ENCODE results near the gene ATXN3.

The ATXN3 gene

GRCh38 chr14:92033433-92033832, 72.9 kb downstream of the ATXN3 start:
- no peak for TF ChIP-seq CTCF (IDR thresholded peaks at IDR 0.05; ENCODE audit: insufficient read depth, missing control alignments)
- DNase-seq (ENCODE audit: insufficient read length, low spot score) (no peak), FAIRE-seq (no peak)

- TF ChIP-seq CTCF (IDR thresholded peaks at IDR 0.05; ENCODE audit: insufficient read depth, missing control alignments): no peak
- DNase-seq (ENCODE audit: insufficient read length, low spot score) (no peak), FAIRE-seq (no peak)
These were observed 79.7 kb downstream of the ATXN3 start for GRCh38 chr14:92026548-92027190.

GRCh38 chr14:92022036-92022435, 84.3 kb downstream of the ATXN3 start:
- FAIRE-seq (no peak), DNase-seq (ENCODE audit: insufficient read length, low spot score) (no peak)
- no peak for TF ChIP-seq CTCF (IDR thresholded peaks at IDR 0.05; ENCODE audit: insufficient read depth, missing control alignments)

- no peak for TF ChIP-seq CTCF (IDR thresholded peaks at IDR 0.05; ENCODE audit: insufficient read depth, missing control alignments)
- no peak for FAIRE-seq
- no peak for DNase-seq (ENCODE audit: insufficient read length, low spot score)
These were observed 84.9 kb downstream of the ATXN3 start for GRCh38 chr14:92021523-92021922.

- DNase-seq (ENCODE audit: insufficient read length, low spot score) (no peak), FAIRE-seq (no peak)
- TF ChIP-seq CTCF (IDR thresholded peaks at IDR 0.05; ENCODE audit: insufficient read depth, missing control alignments): no peak
These were observed 92.3 kb downstream of the ATXN3 start for GRCh38 chr14:92014040-92014439.

- DNase-seq (ENCODE audit: insufficient read length, low spot score): no peak
- no peak for FAIRE-seq
- no peak for TF ChIP-seq CTCF (IDR thresholded peaks at IDR 0.05; ENCODE audit: insufficient read depth, missing control alignments)
These were observed 94.1 kb downstream of the ATXN3 start for GRCh38 chr14:92012121-92012748.

- no peak for TF ChIP-seq CTCF (IDR thresholded peaks at IDR 0.05; ENCODE audit: insufficient read depth, missing control alignments)
- no peak for FAIRE-seq
- no peak for DNase-seq (ENCODE audit: insufficient read length, low spot score)
These were observed 95.7 kb downstream of the ATXN3 start for GRCh38 chr14:92010644-92011043.

All from D721Med (cell line).